SH-SY5Y (cell line): ENCODE results near the gene STRA6.

Experiments
- GATA2 ChIP-seq: IDR thresholded peaks from 2 replicates; pipeline ENCODE4 v1.6.1; 2011; ENCODE audit warnings: mild to moderate bottlenecking, low read depth, low read length
- GATA3 ChIP-seq: IDR thresholded peaks from 2 replicates; pipeline ENCODE4 v1.6.1; 2011; ENCODE audit warnings: low read depth, mild to moderate bottlenecking, low read length, moderate library complexity

DNA sequence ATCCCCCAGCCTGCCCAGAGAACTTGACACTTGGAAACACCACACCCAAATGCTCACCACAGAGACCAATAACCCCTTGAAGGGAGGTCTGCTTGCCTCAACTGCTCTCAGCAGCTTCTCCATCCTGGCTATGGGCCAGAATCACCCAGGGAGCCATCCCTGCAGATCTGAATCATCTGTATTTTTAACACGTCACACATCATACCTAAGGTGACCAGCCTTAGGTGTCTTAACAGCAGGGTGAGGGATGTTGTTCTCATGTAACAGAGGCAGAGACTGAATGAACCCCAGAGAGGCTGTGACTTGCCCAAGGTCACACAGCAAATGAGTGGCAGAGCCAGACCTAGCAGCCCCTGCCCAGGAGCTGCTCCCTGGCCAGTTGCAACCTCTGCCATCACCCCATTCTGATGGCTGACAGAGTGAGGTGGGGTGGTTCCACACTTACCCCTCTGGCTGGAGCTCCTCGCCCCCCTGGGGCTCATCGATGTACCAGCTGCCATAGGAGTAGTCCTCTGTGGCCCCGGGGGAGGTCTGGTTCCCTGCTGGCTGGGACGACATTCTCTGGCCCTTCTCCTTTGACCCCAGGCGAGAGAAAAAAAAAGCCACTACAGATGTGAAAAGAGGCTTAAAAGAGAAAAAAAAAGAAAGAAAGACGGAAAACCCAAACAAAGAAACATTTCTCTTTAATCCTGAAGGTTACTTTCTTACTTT, 722 bp downstream of the STRA6 start:
- TF ChIP-seq GATA2 = no peak
- TF ChIP-seq GATA3 = no peak
